NCI-H510A treated with DMSO at 0.1 percent for 48 hours (cell line): Measurements from ENCODE around the gene PRDX3.

Experiments used
- DNase-seq: peaks from one replicate; lab custom pipeline; 2025; lab: John Stamatoyannopoulos, UW

PRDX3 gene

DNA sequence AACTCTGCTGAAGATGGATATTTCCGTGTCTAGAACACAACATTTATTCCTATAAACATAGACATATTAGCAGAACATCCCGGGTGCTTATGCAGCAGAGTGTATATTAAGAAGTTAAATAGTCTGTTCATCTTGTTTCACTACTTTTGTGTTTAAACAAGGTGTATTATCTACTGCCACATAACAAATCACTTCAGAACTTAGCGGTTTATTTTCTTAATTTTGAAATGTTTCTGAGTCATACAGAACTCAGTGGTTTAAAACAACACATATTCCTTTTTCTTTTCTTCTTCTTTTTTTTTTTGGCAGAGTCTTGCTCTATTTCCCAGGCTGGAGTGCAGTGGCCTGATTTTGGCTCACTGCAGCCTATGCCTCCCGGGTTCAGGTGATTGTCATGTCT lies 48.9 kb downstream of the PRDX3 start:
- DNase-seq: no peak

DNA sequence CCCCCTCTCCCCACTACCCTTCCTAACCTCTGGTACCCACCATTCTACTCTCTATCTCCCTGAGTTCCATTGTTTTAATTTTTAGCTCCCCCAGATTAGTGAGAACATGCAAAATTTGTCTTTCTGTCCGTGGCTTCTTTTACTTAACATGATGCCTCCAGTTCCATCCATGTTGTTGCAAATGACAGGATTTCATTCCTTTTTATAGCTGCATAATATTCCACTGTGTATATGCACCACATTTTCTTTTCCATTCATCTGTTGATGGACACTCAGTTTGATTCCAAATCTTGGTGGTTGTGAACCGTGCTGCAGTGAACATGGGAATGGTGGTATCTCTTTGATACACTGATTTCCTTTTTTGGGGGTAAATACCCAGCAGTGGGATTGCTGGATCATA lies 52.7 kb downstream of the PRDX3 start:
- DNase-seq: no peak

DNA sequence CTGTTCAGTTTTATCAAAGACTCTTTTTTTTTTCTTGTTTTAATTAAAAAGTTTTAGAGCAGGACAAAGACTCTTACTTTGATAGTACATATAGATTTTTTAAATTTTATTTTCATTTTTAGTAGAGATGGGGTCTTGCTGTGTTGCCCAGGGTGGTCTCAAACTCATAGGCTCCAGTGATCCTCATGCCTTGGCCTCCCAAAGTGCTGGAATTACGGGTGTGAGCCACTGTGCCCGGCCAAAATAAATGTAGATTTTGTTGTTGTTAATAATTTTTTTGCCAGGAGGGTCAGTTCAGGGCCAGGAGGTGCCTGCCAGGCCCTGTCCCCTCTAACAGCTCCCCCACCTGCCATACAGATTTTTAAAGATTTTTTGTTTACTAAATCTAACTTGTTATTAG lies 57.7 kb downstream of the PRDX3 start:
- DNase-seq: no peak

DNA sequence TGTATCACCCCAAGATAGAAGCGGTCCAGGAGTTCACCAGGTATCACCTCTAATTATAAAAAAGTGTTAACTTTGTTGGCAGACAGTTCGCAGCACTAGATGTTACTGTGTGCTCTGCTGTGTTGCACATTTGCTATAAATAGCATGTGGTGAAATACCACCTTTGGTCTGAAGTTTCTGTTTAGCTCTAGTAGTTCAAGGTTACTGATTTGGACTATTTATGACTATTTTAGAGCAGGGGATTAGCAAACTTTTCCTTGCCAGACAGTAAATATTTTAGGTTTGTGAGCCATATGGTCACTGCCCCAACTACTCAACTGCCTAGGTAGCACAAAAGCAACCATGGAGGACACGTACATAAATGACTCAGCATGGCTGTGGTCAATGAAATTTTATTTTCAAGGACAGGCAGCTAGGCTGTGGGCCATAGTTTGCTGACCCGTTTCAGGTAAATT lies 58.2 kb downstream of the PRDX3 start:
- no peak for DNase-seq

DNA sequence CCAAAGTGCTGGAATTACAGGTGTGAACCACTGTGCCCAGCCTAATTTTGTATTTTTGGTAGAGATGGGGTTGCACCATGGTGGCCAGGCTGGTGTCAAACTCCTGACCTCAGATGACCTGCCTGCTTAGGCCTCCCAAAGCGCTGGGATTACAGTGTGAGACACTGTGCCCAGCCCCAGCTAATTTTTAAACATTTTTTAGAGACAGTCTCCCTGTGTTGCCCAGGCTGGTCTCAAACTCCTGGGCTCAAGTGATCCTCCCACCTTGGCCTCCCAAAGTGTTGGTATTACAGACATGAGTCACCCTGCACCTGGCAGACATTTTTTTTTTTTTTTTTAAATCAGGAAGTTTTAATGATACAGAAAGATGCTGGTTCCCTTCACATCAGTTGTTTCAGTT lies 59.2 kb downstream of the PRDX3 start:
- DNase-seq: no peak

DNA sequence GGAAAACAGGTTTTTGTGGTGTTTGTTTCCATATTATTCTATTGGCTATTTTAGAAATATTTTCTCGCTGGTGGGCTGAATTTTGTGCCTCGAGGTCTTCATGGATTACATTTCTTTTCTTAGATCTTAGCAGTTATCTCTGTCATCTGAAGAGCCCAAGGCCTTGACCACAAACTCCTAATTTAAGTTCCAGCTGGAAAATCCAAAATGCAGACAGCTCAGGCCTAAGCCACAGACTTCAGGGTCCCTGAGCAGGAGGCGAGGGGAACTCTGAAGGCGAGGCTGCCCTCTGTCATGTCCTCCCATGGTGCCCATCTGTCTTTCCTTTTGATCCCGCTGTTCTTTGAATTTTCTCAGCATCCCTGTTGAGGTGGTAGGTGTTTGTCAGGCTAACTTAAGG lies 60.4 kb downstream of the PRDX3 start:
- no peak for DNase-seq
